DMS 273 treated with DMSO at 0.1 percent for 48 hours (cell line): ENCODE measurements around the gene PRKG1.
"Not testable (repeated sequence)": the region's sequence is repeated elsewhere in the genome, so short reads cannot be mapped to it uniquely, and the experiment has no call there.

ENCODE experiments used
- DNase-seq: peaks from one replicate; lab custom pipeline; 2025; lab: John Stamatoyannopoulos, UW

The PRKG1 gene

DNA sequence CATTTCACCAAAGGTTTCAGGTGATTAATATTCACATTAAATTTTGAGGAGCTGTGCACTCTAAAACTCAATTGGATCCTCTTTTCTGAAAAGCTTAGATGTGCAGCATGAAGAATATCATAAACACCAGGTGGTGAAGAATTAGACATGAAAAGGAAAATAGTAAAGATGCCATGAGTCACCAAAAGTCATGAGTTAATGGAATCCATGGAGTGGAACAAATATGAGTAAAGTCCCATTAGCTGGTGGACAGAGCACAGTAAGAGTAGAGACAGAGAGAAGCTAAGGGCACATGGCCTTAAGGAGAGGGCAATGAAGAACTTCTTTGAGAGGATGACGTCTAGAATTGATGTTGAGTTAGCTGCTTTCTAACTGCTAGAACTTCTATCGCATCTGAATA is 353.5 kb downstream of the PRKG1 start:
- DNase-seq = no peak

GRCh38 chr10:51430506-51430905 is 356.2 kb downstream of the PRKG1 start:
- DNase-seq = no peak

- no peak for DNase-seq
Observed at GRCh38 chr10:51433949-51434475, 359.7 kb downstream of the PRKG1 start.

GRCh38 chr10:51436805-51437204 is 362.5 kb downstream of the PRKG1 start:
- no peak for DNase-seq

DNA sequence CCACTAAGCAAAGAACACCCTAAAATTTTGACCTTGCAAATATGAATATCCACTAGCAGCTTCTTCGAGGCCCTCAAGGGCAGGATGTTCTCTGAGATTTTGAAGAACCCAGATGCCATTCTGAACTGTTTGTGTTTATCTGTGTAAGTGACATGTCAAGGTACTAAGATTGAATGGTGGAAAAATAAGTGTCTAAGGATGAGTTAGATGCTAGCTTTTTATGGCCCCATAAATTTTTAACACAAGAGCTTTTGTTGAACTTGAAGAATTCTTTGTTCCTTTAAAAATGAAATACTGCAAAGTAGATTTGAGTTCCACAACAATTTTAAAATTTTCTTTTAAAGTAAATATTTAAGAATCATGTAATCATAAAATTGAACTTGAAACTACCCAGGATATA is 365.4 kb downstream of the PRKG1 start:
- DNase-seq = no peak

DNA sequence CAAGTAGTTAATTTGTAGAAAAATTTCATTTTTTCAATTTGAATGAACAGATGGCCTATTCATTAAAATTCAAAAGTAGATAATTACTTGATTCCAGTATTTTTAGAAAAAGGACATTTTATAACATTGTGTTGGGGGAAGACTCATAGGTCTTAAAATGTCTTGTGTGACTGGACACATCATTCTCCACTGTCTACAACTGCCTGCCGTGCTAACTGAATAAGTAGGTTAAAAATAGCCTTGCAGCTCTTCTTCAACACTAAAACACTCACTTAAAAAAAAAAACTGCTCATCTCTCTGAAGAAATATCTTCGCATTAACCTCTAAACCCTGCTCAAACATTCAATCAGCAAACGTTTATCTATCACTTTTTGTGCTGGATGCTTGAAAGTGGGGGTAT is 371.3 kb downstream of the PRKG1 start:
- no peak for DNase-seq

DNA sequence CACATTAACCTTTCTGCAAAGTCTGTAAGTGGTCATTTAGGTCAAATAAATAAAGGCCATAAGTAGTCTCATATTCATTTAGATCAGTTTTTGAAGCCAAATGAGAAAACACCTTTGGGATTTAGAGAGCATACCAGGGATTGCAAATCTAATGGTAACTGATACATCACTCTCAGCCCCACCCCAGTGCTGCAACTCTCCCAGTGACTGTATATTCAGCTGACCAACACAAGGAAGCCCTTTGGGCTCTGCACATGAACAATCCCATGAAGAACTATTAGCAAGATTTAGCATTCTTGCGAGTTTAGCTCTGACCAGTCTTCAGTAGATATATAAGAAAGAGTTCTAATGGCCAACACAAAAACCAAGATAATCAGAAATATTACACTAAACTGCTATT is 372.8 kb downstream of the PRKG1 start:
- DNase-seq = no peak

- not testable (repeated sequence) for DNase-seq
Observed at GRCh38 chr10:51455762-51456161, 381.5 kb downstream of the PRKG1 start.

- DNase-seq = no peak
Observed at GRCh38 chr10:51459476-51459875, 385.2 kb downstream of the PRKG1 start.

- DNase-seq = no peak
Observed at GRCh38 chr10:51462076-51462779, 387.9 kb downstream of the PRKG1 start.

- DNase-seq = no peak
Observed at GRCh38 chr10:51468424-51468823, 394.1 kb downstream of the PRKG1 start.

- DNase-seq = no peak
Observed at GRCh38 chr10:51469686-51470085, 395.4 kb downstream of the PRKG1 start.

GRCh38 chr10:51471271-51471670 is 397.0 kb downstream of the PRKG1 start:
- DNase-seq = no peak

GRCh38 chr10:51472154-51472553 is 397.9 kb downstream of the PRKG1 start:
- no peak for DNase-seq

DNA sequence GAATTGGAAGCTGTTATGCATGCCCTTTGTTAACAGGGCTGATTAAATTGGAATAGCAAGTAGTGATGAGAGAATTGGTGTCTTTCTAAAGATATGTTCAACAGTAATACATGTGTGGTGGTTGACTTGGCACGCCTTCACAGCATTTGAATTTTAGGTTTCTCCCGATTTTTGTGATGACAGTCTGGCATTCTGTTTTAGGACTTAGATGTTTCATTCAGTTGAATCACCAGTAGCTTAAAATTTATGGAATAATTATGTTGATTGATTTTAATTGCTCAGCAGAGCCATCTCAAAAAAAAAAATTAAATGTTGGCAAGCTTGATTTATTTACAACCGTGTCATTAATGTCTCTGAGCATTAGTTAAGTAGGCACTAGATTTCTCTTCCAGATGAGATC is 405.4 kb downstream of the PRKG1 start:
- no peak for DNase-seq

DNA sequence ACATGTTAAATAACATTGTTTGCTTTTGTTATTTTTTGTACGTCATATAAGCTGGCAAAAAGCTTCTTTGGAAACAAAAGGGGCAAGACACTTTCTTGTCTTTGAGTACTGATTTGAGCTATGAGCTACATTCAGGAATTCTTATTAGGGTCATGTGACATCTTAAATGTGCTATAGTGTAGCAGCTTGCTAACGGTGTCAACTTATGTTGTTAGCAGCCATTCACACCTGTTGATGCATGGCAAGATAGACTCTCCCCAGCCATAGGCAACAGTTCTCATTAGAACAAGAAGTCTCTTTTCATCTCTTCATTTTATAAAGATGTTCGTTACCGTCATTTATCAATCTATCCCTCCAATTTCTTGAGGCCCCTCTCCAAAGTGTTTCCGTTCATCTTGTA is 411.4 kb downstream of the PRKG1 start:
- DNase-seq = no peak

DNA sequence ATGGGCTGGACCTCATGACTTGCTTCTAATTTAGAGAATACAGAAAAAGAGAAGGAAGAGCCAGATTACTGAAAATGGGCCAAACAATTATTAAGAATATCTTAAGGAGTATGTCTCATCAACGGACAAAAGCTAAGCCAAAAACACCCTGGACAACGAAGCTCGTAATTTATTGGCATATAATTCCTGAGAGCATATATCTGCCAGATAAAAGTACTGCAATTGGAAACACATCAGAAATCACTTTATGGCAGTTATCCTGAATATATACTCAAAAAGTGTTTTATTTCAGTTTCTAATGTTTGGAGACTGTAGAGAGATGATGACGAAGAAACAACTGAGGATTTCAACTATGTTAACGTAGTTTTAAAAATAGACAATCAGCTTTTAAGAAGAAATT is 413.3 kb downstream of the PRKG1 start:
- DNase-seq = no peak

DNA sequence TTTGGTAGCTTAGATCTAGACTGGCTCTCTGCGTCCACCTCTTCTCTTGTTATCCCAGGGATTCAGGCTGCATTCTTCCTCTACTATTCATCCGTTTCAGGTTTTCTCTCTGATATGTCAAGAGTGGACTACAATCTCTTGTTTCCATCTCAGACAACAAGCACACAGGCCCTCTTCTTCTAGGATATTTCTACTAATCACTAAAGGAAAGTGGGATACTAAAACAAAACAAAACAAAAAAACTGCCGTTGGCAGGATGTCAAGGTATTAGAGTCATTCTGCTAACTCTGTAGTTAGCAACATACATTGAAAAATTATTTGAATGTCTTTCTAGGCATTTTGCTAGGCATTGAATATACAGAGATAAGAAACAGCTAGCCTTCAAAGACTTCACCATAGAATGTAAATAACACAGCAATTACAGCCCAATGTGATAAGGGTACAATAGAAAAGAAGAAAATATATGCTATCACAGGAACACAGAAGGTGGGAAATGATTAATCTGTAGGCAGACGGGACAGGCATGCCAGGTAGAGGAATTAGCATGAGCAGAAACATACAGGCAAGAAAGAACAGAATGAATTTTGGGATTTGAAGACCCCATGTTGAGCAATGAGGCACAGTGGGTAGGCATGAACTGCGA is 414.6 kb downstream of the PRKG1 start:
- no peak for DNase-seq

- DNase-seq = no peak
Observed at GRCh38 chr10:51498424-51498823, 424.1 kb downstream of the PRKG1 start.

DNA sequence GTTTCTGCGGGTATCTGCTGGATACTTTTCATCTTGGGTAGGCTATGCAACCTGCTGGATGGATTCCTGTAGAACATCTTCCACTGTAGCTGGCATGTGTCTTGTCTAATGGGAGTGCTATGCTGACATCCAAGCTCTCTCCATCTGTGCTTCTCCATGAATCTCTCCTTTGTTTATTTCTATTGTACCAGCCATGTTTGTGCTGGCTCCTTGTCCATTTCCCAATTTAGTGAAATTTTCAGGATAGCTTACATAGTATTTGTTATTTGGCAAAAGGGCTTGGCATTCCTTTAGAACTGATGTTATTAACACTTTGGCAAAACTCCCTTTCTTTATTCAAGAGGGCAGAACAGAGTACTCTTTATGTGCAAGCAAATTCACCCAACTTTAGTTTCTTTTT is 427.1 kb downstream of the PRKG1 start:
- no peak for DNase-seq

DNA sequence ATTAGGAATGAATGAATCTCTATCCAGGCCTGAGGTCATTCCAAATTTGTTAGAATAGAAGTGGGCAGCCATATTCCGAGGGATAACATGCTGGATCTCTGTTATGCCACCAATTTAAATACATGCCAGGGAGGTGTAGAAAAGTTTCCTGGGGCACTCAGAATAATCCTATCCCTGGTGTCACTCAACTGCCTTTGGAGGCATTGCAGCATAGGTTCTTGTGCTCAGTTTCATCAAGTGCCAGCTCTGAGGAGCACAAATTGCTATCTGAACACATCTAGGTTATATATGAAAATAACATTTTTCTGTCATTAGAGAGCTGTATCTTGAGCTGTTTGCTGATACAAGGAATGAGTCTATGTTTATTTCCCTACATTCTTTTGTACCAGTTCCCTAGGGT is 427.8 kb downstream of the PRKG1 start:
- DNase-seq = no peak

DNA sequence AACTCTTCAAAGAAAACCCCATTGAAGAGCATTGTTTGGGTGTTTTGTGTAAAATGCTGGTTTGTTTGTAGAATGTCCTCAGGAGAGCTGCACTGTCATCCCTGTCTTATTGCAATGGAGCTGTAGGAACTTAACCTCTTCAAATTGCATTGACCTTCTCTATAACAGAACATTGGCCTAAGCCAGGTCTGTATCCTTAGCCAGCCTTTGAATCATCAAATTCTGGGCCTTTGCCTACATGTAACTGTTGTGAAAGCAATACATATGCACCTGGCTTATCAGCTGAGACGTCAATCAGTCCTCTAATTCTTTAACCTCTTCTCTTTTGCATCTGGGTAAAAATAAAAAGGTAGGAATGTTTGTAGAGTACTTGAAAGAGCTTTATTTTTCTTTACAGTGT is 429.1 kb downstream of the PRKG1 start:
- no peak for DNase-seq

GRCh38 chr10:51507476-51507875 is 433.2 kb downstream of the PRKG1 start:
- DNase-seq = no peak

DNA sequence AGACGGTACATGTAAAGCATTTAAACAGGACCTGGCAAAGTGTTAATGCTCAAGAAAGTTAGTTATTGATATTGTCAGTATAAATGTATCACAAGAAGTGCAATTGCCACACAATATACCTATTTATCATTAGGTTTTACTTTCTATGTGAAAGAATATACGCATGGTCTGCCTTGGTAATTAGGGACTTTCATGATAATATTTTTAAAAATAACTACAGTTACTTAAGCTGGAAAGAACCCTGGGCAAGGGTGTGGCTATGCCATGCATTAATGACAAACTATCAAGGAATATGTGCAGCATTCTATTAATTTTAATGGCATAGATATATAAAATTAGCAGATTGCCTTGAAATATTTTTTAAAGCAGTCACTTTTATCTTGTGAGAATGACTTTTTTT is 433.9 kb downstream of the PRKG1 start:
- DNase-seq = no peak
